HG03378 (cell line): ENCODE data around the gene NLGN1.

Experiments
- ATAC-seq: cut with Tn5 transposase; IDR thresholded peaks from one replicate; pipeline ENCODE4 v1.9.1; 2021; ENCODE audit warnings: mild to moderate bottlenecking, moderate library complexity; ENCODE audit not compliant: unreplicated experiment

Gene NLGN1

GRCh38 chr3:173825730-173826129 lies 428.2 kb downstream of the NLGN1 start:
- no peak for ATAC-seq

GRCh38 chr3:173826416-173826815 lies 428.9 kb downstream of the NLGN1 start:
- ATAC-seq = no peak

- no peak for ATAC-seq
These were observed 429.5 kb downstream of the NLGN1 start for GRCh38 chr3:173826901-173827609.

- ATAC-seq = no peak
These were observed 441.1 kb downstream of the NLGN1 start for GRCh38 chr3:173838644-173839043.

GRCh38 chr3:173839859-173840258 lies 442.3 kb downstream of the NLGN1 start:
- no peak for ATAC-seq

GRCh38 chr3:173841334-173841733 lies 443.8 kb downstream of the NLGN1 start:
- no peak for ATAC-seq

- no peak for ATAC-seq
These were observed 445.5 kb downstream of the NLGN1 start for GRCh38 chr3:173843060-173843459.

- ATAC-seq = no peak
These were observed 449.0 kb downstream of the NLGN1 start for GRCh38 chr3:173846584-173846983.

GRCh38 chr3:173849489-173849888 lies 451.9 kb downstream of the NLGN1 start:
- ATAC-seq = no peak

GRCh38 chr3:173857154-173857553 lies 459.6 kb downstream of the NLGN1 start:
- no peak for ATAC-seq

GRCh38 chr3:173862701-173863100 lies 465.2 kb downstream of the NLGN1 start:
- ATAC-seq = no peak

- no peak for ATAC-seq
These were observed 466.0 kb downstream of the NLGN1 start for GRCh38 chr3:173863551-173863950.

GRCh38 chr3:173865900-173866498 lies 468.5 kb downstream of the NLGN1 start:
- no peak for ATAC-seq

GRCh38 chr3:173869766-173870165 lies 472.2 kb downstream of the NLGN1 start:
- no peak for ATAC-seq

- no peak for ATAC-seq
These were observed 473.4 kb downstream of the NLGN1 start for GRCh38 chr3:173870976-173871375.

GRCh38 chr3:173875790-173876189 lies 478.2 kb downstream of the NLGN1 start:
- no peak for ATAC-seq

GRCh38 chr3:173876476-173876875 lies 478.9 kb downstream of the NLGN1 start:
- ATAC-seq = no peak

- ATAC-seq = no peak
These were observed 490.3 kb downstream of the NLGN1 start for GRCh38 chr3:173887888-173888287.

GRCh38 chr3:173889596-173889995 lies 492.1 kb downstream of the NLGN1 start:
- ATAC-seq = no peak

- ATAC-seq = no peak
These were observed 492.5 kb downstream of the NLGN1 start for GRCh38 chr3:173890091-173890490.

- no peak for ATAC-seq
These were observed 493.9 kb downstream of the NLGN1 start for GRCh38 chr3:173891272-173892100.

- no peak for ATAC-seq
These were observed 495.0 kb downstream of the NLGN1 start for GRCh38 chr3:173892547-173892946.
